LNCaP clone FGC (cell line): ENCODE measurements around the gene DOCK8.

Source experiments
- DNase-seq: peaks from one replicate; pipeline ENCODE4 v3.0.0-alpha.2; 2011; ENCODE audit warnings: low read depth
- H3K4me3 ChIP-seq: 2 replicates; pipeline ENCODE4 v1.5.1; 2011; ENCODE audit warnings: mild to moderate bottlenecking, low read depth, low read length, control low read depth
- TF ChIP-seq, protein P1 (sequence below): IDR thresholded peaks from 2 replicates; pipeline ENCODE4 v1.5.1; 2012; ENCODE audit warnings: mild to moderate bottlenecking; ENCODE audit not compliant: control insufficient read depth, insufficient read depth; ENCODE audit errors: extremely low read depth

DOCK8 gene

DNA sequence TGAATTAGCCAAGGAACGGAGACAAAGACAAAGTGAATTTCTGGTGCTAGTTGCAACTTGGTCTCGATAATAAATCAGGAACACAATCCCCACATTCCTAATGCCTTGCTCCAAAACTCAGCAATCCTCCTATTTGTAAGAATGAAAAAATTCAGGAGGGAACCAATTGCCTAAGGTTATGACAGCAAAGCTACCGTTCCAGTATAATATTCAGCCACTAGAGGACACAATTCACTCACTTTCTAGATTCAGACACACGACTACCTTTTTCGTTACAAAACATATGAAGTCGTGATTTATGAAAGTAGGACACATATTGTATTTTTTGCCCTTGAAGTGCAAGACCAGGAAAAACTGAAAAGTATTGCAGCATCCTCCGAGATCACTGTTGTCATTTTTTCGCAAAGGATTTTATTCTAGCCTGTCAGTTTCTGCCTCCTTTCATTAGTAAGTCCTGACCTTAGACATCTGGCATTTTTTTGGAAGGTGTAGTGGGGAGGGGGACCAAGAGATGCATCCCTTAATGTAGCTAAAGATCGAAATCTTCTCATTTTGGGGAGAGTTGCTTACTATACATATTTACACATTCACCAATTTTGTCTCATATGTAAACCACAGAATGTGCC, 133.1 kb downstream of the DOCK8 start:
- DNase-seq: peak; percentile 18
- TF ChIP-seq, protein P1, sequence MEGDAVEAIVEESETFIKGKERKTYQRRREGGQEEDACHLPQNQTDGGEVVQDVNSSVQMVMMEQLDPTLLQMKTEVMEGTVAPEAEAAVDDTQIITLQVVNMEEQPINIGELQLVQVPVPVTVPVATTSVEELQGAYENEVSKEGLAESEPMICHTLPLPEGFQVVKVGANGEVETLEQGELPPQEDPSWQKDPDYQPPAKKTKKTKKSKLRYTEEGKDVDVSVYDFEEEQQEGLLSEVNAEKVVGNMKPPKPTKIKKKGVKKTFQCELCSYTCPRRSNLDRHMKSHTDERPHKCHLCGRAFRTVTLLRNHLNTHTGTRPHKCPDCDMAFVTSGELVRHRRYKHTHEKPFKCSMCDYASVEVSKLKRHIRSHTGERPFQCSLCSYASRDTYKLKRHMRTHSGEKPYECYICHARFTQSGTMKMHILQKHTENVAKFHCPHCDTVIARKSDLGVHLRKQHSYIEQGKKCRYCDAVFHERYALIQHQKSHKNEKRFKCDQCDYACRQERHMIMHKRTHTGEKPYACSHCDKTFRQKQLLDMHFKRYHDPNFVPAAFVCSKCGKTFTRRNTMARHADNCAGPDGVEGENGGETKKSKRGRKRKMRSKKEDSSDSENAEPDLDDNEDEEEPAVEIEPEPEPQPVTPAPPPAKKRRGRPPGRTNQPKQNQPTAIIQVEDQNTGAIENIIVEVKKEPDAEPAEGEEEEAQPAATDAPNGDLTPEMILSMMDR: peak; percentile 90

DNA sequence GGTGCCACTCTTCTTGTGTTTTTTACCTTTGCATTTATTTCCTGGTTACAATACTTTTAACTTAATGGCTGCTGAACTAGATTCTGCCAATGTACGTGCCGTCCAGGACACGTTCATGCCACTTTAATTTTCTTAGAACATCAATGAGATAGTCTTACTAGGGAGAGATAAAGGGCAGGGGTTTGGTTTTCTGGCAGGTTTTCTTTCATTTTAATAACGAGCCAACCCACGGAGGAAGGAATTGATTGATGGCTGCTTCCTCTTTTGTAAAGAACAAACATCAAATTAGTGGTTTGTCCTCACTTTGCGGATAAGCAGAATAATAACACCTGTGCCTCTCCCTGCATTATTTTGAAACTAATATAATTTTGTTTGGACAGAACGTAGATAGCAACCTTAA, 135.7 kb downstream of the DOCK8 start:
- no peak for DNase-seq
- TF ChIP-seq, protein P1: no peak
- H3K4me3 ChIP-seq: no peak overlapping the region

More for the DNA sequence above, 133.1 kb downstream of the DOCK8 start:
- no peak overlapping the region for H3K4me3 ChIP-seq

DNA sequence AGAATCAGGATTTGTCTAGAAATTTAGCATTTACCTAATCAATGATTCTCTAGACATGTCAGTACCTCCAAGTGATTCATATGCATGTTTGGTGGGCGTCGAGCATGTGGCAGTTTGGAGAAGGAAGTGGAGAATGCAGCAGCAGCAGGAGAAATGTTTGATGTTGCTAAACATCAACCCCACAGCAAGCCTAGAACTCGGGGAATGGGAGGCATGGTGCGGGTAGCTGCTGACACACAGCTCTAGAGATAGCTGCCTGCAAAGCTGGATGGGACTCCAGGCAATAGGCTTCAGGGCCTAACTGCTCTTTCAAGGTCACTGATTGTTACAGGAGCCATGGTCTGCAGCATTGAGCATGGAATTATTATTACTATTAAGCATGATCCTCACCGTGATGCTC, 137.3 kb downstream of the DOCK8 start:
- H3K4me3 ChIP-seq: no peak overlapping the region
- TF ChIP-seq, protein P1: no peak
- DNase-seq: no peak

GRCh38 chr9:353077-353476, 138.4 kb downstream of the DOCK8 start:
- TF ChIP-seq, protein P1: no peak
- no peak overlapping the region for H3K4me3 ChIP-seq
- no peak for DNase-seq

GRCh38 chr9:354453-354852, 139.8 kb downstream of the DOCK8 start:
- TF ChIP-seq, protein P1: no peak
- no peak overlapping the region for H3K4me3 ChIP-seq
- DNase-seq: no peak

DNA sequence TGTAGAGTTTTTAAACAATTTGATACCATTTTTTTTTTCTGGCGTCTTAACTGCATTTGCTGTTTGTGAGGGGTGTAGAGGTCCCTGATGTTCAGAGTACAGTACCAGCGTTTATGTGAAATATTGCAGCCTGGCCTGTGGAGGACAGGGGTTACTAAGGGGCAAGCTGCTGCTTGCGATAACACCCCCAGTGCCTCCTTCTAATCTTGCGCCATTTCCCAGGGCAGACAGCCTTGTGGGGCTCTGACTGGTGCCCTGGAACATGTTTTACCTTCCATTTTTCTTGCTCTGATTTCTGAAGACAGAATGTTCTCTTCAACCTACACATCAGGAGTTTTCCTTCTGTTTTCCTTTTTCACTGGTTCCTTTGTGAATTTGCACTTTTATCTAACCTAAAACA, 142.9 kb downstream of the DOCK8 start:
- no peak for DNase-seq

More for the DNA sequence above, 142.9 kb downstream of the DOCK8 start:
- TF ChIP-seq, protein P1: no peak
- H3K4me3 ChIP-seq: no peak overlapping the region
